Stomach (tissue), 4 donors: Measurements from ENCODE around the gene ARHGAP26.
A peak's percentile ranks its signal among the peaks of the same experiment; 100 is the strongest.

ENCODE experiments used
- POLR2AphosphoS5 ChIP-seq, 3 donors: sonication (generic); formaldehyde crosslinking; IDR thresholded peaks; one replicate each; pipeline ENCODE4 v1.6.1; 2016; ENCODE audit warnings: antibody characterized with exemption in 3 of 3
- TF ChIP-seq, protein P1 (sequence below), 7 experiments: fragments of 450-650 bp in 4 of 7; fragments of 200-600 bp in 3 of 7; sonication (generic) in 3 of 7; IDR thresholded peaks; one replicate each; pipeline ENCODE4 v1.5.1; 2016 to 2019; ENCODE audit warnings: antibody characterized with exemption in 7 of 7, control low read depth in 2 of 7, mild to moderate bottlenecking in 1 of 7

DNA sequence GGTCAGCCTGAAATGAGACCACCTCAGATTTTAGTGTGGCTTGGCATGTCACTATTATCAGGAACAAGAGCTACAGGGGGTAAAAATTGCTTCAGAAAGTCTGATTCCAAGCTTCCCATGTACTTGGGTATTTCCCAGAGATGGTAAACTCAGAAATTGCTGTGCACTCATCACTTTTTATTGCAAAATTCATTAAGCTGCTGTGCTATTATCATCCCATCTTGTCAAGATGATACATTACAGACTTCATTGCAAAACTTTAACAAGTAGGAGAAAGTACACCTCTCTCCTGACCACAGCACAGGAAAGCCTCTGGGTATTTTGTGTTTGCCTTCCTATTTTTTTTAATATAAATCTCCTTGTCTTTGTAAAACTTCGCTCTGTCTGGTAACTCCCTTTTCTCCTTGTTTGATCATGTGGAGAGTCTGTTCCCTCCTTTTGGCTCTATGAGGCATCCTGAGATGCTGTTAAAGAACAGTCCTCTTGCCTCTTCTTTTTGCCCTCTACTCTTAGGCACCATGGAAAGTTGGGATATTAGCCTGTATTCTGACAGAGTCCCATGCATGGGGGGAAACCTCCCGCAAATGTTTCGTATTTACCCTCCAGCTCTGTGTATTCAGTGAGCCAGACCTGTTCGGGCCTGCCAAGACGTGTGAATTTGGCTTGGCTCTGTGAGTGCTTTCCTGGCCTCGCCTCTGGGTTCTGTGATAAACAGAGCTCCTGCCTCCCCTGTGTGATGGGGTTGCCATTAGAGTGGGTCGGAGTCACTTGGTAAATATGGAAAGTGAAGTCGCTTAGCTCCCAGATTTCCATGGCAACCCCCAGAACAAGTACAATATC, 372.6 kb downstream of the ARHGAP26 start:
- peak in 2 of 3 donors; percentile 9 to 23 for TF ChIP-seq POLR2AphosphoS5 (IDR thresholded peaks at IDR 0.05)
- TF ChIP-seq, protein P1, sequence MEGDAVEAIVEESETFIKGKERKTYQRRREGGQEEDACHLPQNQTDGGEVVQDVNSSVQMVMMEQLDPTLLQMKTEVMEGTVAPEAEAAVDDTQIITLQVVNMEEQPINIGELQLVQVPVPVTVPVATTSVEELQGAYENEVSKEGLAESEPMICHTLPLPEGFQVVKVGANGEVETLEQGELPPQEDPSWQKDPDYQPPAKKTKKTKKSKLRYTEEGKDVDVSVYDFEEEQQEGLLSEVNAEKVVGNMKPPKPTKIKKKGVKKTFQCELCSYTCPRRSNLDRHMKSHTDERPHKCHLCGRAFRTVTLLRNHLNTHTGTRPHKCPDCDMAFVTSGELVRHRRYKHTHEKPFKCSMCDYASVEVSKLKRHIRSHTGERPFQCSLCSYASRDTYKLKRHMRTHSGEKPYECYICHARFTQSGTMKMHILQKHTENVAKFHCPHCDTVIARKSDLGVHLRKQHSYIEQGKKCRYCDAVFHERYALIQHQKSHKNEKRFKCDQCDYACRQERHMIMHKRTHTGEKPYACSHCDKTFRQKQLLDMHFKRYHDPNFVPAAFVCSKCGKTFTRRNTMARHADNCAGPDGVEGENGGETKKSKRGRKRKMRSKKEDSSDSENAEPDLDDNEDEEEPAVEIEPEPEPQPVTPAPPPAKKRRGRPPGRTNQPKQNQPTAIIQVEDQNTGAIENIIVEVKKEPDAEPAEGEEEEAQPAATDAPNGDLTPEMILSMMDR (IDR thresholded peaks at IDR 0.05) = no peak
